ENCODE results near the gene SEMA5B.

DNA sequence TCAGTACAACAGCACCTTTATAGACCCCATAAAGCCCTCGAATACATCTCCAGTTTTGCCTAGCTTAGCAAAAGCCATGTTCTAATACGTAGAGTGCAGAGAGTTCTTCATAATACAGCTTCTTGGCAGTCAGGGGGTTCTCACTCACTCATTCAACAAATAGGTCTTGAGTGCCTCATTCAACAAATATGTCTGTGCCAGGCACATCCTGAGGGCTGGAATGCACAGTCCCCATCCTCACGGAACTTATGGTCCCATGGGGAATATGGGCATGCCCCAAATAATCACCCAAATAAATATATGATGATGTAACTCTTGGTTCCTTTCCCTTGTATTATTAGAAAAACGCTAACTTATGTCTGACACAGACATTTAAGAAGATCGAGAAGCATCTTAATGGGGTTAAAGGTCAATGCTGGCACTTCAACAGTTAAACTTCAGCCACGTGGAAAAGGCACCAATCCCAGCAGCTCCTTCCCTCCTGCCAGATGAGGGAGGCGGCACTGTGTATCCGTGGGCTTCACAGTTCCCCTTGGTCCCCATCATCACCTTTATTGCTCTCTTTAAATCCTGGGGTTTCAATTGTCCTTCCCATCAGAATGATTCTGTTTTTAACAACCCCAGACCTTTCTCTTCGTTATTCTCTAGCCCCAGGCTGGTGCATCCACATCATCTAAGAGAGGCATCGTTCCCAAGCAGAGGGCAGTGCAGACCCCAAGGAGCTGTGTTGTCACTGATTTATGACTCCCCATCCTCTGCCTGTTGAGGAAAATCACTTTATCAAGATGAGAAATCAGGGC is 18.9 kb upstream of the SEMA5B start:
- no peak for TF ChIP-seq SUZ12 (IDR thresholded peaks at IDR 0.05)
- TF ChIP-seq NFRKB (IDR thresholded peaks at IDR 0.05), result no peak
- no peak for TF ChIP-seq FOXA1 (IDR thresholded peaks at IDR 0.05)
- no peak for TF ChIP-seq SP1 (IDR thresholded peaks at IDR 0.05)
- no peak for TF ChIP-seq TARDBP (IDR thresholded peaks at IDR 0.05)
- TF ChIP-seq CTBP1 (IDR thresholded peaks at IDR 0.05; ENCODE audit: borderline replicate concordance), result no peak
- TF ChIP-seq FOXK2 (IDR thresholded peaks at IDR 0.05), result no peak
- no peak for TF ChIP-seq ELF4 (IDR thresholded peaks at IDR 0.05)
- TF ChIP-seq ZNF384 (IDR thresholded peaks at IDR 0.05), result no peak
- no peak for TF ChIP-seq ARNT (IDR thresholded peaks at IDR 0.05)
- no peak for TF ChIP-seq BHLHE40 (IDR thresholded peaks at IDR 0.05; ENCODE audit: borderline replicate concordance)

All from HEK293T (cell line).